Dermis blood vessel endothelial cell (primary cell): ENCODE results near the gene CDK18. TPM values are rescaled to one million over a fixed set of nuclear protein-coding genes. Genes with fewer than 3 reads are reported as not detected.
A peak's percentile ranks its signal among the peaks of the same experiment; 100 is the strongest.

Experiments used
- DNase-seq: peaks from one replicate; pipeline ENCODE4 v3.0.0; 2010
- total RNA-seq: library from RNA; depleted of rRNA; stranded (reverse); fragments of >200 nt; gene quantifications from 2 replicates; pipeline ENCODE4 v1.2.3, GENCODE V29; 2014

Gene CDK18
- total RNA-seq, 1 donor from 2014 or later: 1.7 TPM

DNA sequence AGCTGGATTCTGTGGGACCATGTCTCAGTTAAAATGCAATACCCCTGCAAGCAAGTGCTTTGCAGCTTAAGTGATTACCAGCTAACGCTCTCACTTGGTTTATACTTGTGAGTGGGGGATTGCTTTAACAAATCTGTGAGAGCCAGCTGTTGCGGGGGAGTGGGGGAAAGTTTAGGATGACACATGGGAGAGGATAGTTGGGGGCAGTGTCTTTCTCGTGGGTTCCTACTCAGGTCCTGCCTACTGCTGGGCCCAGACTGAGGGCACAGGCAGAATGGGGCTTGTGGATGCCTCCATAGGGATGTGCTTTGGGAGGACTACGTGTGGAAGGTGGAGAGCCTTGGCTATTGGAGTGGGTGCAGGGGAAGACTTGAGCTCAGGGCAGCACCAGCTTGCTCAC lies 67.3 kb downstream of the CDK18 start:
- DNase-seq: no peak

DNA sequence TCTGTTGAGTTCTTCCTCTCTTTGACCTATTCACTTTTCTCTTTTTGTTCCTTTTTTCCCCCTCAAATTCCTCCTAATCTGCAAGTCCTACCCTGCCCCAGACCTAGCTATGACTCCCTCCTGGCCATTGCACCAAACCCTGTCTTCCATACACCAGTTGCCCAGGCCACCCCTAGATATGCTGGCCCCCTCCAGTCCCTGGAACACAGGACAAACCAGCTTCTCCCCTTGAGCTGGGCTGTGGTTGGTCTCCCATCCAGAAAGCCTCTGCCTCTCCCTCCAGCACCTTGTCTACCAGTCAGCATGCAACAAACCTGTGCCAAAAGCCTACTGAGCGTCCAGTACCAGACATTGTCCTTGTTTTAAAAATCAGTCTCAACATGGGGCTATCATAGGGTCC lies 68.0 kb downstream of the CDK18 start:
- no peak for DNase-seq

DNA sequence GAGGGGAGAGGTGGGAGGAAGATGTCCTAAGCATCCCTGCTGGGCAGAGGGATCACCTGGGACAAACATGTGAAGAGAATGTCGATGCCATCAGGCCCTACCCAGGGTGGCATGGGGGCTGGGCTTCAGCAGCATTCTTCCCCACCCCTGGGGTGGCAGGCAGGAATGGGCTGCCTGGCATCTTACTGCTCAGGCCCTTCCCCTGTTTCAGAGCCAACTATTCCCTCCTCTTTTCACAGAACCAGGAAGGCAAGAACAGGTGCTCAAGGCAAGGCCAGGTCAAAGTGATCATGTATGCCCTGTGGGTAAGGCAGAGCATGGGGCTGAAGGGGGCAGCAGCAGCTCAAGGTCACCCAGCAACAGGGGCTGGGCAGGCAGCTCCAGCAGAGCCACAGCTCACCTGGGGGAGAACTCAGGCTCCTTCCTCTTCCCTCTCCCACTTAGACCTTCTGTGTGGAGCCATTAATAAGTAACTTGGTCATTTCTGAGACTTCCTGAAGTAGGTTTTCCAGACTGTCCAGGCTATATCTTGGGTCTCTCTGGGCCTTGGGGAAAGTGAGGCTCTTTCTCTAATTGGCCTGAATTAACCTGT lies 70.9 kb downstream of the CDK18 start:
- no peak for DNase-seq

DNA sequence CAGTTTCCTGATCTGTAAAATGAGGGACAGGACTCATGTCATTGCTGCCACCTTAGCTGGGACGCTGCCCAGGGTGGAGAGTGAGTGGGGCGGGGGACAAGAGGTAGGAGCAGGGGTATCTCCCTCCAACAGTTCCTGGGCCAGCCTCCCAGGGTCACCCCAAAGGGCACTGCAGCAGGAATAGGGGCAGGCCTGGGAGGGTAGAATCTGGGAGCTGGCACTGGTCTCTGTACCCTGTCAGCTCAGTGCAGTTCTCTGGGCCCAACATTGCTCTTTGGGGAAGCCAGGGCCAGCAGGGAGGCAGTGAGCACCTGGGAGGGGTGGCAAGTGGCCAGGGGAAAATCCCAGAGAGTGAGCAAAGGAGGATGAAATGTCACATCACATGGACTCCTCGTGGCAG lies 71.5 kb downstream of the CDK18 start:
- no peak for DNase-seq

DNA sequence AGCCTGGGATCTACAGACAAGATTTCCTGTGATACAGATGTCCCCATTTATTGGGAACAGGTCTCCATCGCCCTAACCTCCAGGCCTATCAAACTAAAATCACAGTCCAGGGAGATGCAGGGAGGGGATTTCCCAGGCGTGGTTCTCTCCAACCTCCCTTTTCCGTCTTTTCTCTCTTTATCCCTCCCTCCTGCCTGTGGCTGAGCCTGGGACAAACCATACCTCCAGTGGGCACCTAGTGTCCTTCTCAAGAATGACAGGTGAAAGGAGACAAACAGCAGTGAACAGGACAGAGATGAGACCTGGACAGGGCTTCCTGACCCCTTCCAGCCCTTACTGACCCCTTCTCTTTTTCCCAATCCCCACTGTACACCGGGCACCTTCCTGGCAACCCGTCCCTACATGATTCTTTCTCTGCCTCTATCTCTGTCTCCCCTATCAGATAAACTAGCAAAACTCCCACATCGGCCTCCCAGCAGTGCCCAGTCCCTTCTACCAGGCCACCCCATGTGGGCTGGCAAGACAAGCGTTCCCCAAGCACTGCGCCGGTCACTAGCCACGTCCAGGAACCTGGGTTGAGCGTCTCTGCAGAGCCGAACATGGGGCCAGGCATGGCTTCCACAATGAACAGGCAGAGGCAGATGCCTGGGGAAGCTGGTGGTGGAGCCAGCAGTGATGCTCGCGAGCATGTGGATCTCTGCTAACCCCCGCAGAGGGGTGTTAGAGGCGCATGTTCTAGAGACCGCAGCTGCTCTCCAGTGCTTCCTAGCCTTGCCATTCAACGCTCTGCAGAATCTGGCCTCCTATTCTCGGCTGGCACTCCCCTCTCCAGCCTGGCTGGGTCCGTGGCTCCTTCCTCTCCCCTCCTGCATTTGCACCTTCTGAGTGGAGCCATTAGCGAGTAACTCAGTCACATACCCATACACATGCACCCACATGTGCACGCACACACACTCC lies 72.6 kb downstream of the CDK18 start:
- no peak for DNase-seq

DNA sequence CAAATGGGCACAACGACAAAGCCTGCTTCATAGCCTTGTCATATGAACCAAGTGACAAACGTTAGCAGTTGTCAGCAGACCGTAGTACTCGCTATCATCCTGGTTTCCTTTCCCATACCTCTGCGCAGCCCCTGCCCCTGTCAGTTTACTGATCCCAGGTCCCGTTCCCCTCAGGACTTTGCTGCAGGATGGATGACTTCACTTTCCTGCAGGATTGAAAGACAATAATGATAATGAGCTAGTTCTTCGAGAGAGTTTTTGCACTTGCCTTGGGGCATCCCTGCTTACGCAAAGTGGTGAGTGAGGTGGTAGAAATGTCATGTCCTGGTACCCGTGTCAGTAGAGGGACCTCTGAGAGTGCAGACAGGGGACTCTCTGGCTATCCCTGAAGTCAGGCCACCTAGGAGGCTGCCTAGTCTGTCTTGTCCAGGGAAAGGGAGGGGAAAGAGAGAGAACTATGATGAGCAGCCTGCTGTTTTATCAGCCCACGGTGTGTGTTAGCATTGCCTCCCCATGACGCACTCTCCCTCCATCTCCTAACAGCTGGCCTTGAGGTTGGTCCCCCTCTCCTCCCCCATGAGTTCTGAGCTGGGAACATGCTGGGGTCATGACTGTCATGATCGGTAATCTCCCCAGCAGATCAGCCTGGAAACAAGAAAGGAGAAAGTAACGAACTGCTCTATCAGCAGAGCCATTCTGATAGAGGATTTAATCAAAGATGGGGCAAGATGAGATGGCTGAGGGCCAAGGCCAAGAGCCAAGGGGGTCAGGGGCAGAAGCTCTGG lies 73.6 kb downstream of the CDK18 start:
- DNase-seq: no peak

DNA sequence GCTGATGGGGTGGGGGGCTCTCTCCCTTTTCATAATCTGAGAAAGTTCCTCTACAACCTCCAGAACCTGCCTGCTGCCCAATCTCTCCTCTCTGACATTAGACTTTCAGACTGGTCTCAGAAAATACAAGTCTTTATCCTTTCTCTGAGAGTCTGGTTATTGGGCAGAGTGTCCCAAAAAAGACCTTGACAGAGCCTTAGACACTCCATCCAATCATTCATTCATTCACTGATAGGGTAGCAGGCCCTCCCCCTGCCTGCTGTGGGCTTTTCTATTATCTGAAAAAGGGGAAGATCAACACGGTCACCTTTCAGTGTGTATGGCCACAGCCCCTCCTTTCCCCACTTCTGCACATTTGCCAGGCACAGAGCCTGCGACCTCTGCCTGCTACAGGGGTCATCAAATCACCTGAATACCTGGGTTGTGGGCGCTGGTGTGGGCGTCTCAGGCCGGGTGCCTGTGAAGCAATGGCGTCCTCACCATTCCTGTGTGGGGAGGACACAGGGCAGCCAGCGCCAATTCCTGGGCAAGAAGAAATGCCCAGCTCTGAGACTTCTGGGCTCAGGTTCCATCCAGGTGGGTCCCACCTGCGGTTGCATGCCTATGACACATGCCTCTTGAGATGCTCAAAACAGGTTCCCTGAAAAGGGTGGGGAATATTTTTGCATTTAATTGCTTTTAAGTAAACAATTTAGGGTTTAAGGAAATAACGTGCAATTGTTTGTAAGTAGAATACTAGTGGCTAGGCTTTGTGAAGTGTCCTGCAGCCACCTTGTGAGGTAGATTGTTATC lies 74.5 kb downstream of the CDK18 start:
- DNase-seq: no peak

DNA sequence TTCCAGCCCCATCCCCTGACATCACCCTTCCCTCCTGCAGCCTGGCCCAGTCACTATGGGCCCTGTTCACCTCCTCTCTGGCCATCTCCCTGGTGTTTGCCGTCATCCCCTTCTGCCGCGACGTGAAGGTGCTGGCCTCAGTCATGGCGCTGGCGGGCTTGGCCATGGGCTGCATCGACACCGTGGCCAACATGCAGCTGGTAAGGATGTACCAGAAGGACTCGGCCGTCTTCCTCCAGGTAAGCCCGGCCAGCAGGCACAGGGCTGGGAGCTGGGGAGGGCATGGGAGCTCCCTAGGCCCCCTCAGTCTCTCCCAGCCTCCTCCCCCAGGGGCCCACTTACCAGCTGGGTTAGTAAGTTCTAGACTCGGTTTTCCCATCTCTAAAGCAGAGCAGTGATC lies 75.2 kb downstream of the CDK18 start:
- DNase-seq: no peak

DNA sequence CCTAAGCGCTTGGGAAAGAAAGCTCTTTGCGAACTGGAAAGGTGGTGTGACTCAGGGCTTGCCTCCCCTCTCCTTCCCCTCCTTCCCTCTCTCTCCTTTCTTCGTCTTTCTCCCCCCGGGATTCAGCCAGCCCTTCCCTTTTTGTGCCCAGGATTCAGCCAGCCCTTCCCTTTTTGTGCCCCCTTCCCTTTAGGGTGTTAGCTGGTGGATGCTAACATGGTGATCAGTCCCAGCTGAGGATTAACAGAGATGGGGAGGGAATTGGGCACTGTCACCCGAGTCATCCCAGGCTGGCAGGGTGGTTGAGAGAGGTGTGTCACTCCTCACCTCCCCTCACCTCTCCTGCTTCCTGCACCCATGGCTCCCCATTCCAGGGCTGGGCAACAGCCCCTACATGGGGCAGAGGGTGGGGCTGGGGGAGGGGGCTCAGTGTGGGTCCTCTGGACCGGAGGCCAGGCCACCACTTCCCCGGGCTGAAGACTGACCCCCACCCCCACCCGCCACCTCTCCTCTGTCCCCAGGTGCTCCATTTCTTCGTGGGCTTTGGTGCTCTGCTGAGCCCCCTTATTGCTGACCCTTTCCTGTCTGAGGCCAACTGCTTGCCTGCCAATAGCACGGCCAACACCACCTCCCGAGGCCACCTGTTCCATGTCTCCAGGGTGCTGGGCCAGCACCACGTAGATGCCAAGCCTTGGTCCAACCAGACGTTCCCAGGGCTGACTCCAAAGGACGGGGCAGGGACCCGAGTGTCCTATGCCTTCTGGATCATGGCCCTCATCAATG lies 75.9 kb downstream of the CDK18 start:
- DNase-seq: no peak

DNA sequence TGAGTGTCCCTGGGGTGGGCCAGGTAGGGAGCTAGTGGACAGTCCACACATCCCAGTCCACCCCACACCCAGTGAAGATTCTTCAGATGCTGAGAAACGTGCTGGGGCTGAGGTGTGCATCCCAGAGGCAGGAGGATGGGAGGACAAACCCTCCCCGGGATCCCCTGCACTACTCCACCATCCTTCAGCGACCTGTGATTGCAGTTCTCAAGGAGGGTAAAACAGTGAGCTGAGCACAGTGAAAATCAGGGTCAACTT lies 76.4 kb downstream of the CDK18 start:
- DNase-seq: no peak

DNA sequence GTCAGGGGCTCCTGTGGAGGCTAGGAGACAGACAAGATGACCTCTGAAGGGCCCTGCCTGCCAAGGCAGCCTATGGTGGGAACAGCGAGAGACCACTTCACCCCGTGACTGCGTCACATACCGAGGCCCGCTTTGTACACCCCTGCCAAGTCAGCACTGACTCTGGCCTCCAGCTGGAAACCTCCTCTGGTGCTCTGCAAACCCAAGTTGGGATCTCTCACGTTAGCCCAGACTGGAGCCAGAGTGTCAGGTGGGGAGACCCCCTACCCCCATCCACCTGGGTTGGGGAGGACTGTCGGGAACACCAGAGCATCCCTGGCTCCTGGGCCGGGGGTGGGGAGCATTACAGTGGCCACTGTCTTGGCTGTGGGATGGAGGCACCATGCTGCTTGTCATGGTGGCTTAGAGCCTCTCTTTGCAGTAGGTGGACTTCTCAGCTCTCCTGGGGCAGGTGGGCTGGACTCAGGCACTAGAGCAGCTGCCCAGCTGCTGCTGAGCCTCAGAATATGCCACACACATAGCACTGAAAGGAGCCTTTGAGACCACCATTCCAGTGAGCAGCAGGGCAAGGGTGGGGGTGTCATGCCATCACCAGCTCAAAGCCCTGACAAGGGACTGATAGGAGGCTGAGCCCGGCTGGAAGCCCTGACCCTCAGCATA lies 77.0 kb downstream of the CDK18 start:
- DNase-seq: no peak

DNA sequence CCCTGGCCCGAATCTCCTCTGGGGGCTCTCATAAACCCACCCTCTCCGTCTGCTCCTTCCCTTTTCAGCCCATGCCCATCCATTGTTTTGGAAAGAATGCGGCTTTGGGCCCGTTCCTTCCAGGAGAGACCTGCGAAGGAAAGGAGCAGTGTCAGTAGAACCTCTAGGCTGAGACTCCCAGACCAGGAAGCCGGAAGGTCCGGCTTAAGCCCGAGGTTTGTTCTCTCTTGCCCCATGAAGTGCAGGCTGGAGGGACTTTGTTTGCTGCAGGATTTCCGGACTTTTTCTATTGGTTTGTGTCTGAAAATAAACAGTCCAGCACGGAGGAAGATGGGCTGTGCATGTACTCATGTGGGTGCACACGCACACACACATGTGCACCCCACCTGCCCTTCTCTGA lies 77.6 kb downstream of the CDK18 start:
- DNase-seq: peak; percentile 70

Other genes with a start within 250 kb of the CDK18 start
- gene NUAK2, start 182.9 kb upstream of the CDK18 start, total RNA-seq: 4.6 and 5.0 TPM in 2 replicates
- gene KLHDC8A, start 147.7 kb upstream of the CDK18 start, total RNA-seq: not detected in 2 replicates
- not detected in 2 replicates for gene LEMD1, start 82.6 kb upstream of the CDK18 start, total RNA-seq
- 0.19 TPM in 1 of 2 replicates, not detected in the other for gene BLACAT1, start 48.6 kb upstream of the CDK18 start, total RNA-seq
- 33.4 and 65.3 TPM in 2 replicates for gene ELK4, start 127.3 kb downstream of the CDK18 start, total RNA-seq
- 23.7 and 34.9 TPM in 2 replicates for gene SLC45A3, start 175.8 kb downstream of the CDK18 start, total RNA-seq
- gene NUCKS1, start 245.5 kb downstream of the CDK18 start, total RNA-seq: 86.8 and 160 TPM in 2 replicates